A673 (cell line): Measurements from ENCODE around the gene NR1I3.
"Not testable (repeated sequence)": the region's sequence is repeated elsewhere in the genome, so short reads cannot be mapped to it uniquely, and the experiment has no call there.

Experiments
- EZH2 ChIP-seq: fragments of 200-600 bp; sonication (generic); IDR thresholded peaks from 2 replicates; pipeline ENCODE4 v1.6.1; 2017; ENCODE audit warnings: borderline replicate concordance, low read depth, mild to moderate bottlenecking, mixed read lengths, antibody characterized with exemption, low read length; ENCODE audit not compliant: poor library complexity, severe bottlenecking
- TF ChIP-seq, protein P1 (sequence below): fragments of 300-800, 200-600 bp; sonication (generic); conservative IDR thresholded peaks from 2 replicates; pipeline ENCODE4 v1.5.1; 2017; ENCODE audit warnings: low read depth, mild to moderate bottlenecking, antibody characterized with exemption, low read length, moderate library complexity, mixed read lengths

DNA sequence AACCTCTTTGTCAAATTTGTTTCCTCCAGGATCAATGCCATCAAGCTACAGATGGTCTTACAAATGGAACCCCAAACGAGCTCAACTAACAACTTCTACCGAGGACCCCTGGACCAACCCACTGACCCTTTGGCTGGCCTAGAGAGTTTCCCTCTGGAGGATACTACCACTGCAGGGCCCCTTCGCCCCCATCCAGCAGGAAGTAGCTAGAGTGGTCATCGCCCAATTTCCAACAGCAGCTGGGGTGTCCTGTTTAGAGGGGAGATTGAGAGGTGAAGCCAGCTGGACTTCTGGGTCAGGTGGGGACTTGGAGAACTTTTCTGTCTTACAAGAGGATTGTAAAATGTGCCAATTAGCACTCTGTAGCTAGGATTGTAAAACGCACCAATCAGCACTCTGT is 19.1 kb upstream of the NR1I3 start:
- TF ChIP-seq, protein P1, sequence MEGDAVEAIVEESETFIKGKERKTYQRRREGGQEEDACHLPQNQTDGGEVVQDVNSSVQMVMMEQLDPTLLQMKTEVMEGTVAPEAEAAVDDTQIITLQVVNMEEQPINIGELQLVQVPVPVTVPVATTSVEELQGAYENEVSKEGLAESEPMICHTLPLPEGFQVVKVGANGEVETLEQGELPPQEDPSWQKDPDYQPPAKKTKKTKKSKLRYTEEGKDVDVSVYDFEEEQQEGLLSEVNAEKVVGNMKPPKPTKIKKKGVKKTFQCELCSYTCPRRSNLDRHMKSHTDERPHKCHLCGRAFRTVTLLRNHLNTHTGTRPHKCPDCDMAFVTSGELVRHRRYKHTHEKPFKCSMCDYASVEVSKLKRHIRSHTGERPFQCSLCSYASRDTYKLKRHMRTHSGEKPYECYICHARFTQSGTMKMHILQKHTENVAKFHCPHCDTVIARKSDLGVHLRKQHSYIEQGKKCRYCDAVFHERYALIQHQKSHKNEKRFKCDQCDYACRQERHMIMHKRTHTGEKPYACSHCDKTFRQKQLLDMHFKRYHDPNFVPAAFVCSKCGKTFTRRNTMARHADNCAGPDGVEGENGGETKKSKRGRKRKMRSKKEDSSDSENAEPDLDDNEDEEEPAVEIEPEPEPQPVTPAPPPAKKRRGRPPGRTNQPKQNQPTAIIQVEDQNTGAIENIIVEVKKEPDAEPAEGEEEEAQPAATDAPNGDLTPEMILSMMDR = not testable (repeated sequence)
- not testable (repeated sequence) for TF ChIP-seq EZH2
